HepG2 (cell line): ENCODE data around the gene COX15. TPM values are rescaled to one million over a fixed set of nuclear protein-coding genes. Genes with fewer than 3 reads are reported as not detected.

Experiments
- ATAC-seq: fragments of 200-7000 bp; cut with Tn5 transposase; 3 replicates; pipeline ENCODE4 v1.9.1; 2020; ENCODE audit warnings: mild to moderate bottlenecking, moderate library complexity
- BruUV-seq: library from RNA; stranded (reverse); fragments of 400-500 nt; replicated peaks from 2 replicates; lab custom pipeline; 2021; lab: Mats Ljungman, UMichigan
- CTCF ChIA-PET: fragments of 300-600 bp; formaldehyde crosslinking; extraction: SDS; loops from one replicate; lab custom pipeline; 2021; ENCODE audit warnings: low total read pairs, inconsistent platforms, low intra/inter-chr PET ratio; lab: Yijun Ruan, JAX
- POLR2A ChIA-PET: fragments of 350-600 bp; sonication (Branson Sonifier 250); formaldehyde crosslinking; loops from one replicate; lab custom pipeline; 2020; ENCODE audit warnings: antibody characterized with exemption, inconsistent platforms; lab: Yijun Ruan, JAX
- DNase-seq: peaks from one replicate; pipeline ENCODE4 v3.0.0-alpha.2; 2015; ENCODE audit warnings: low spot score
- FAIRE-seq: peaks from 3 replicates; lab custom pipeline; 2011; peaks lifted over from hg19 to GRCh38; lab: Jason Lieb, UNC
- H2AFZ ChIP-seq: one replicate; pipeline ENCODE4 v1.6.1; 2011; ENCODE audit warnings: low read length, inconsistent platforms
- H3K27ac ChIP-seq: fragments of 300-600 bp; 3 replicates; pipeline ENCODE4 v1.8.0; 2011; ENCODE audit warnings: mixed run types, mild to moderate bottlenecking, mixed read lengths, low read length, inconsistent platforms; ENCODE audit not compliant: insufficient read depth; ENCODE audit errors: extremely low read length
- H3K27me3 ChIP-seq, 2 experiments: fragments of 200-600 bp in 1 of 2; 2 replicates in 1 of 2; 3 replicates in 1 of 2; pipeline versions ENCODE4 v1.6.0 to v1.8.0; 2011; ENCODE audit warnings: low read length in 2 of 2, mild to moderate bottlenecking in 2 of 2, moderate library complexity in 2 of 2, inconsistent platforms in 1 of 2; ENCODE audit not compliant: insufficient read depth in 2 of 2, control insufficient read depth in 1 of 2
- H3K36me3 ChIP-seq, 2 experiments: fragments of 200-600 bp in 1 of 2; replicated peaks in 1 of 2; 2 replicates in 1 of 2; 3 replicates in 1 of 2; pipeline versions ENCODE4 v1.5.1 to v1.8.0; 2011; ENCODE audit warnings: low read length in 2 of 2, inconsistent platforms in 1 of 2; ENCODE audit not compliant: insufficient read depth in 2 of 2, control insufficient read depth in 1 of 2
- H3K4me1 ChIP-seq: 2 replicates; pipeline ENCODE4 v1.5.1; 2012; ENCODE audit warnings: low read length, inconsistent platforms; ENCODE audit not compliant: insufficient read depth
- H3K4me2 ChIP-seq: 2 replicates; pipeline ENCODE4 v1.6.0; 2011; ENCODE audit warnings: low read depth, low read length, inconsistent platforms
- H3K4me3 ChIP-seq, 3 experiments: fragments of 200-600 bp in 1 of 3; sonication (generic), shearing (Covaris generic) in 1 of 3; replicated peaks in 1 of 3; 2 replicates each; pipeline ENCODE4 v1.5.1; 2011 to 2016; ENCODE audit warnings: low read length in 3 of 3, inconsistent platforms in 2 of 3, low read depth in 2 of 3, mild to moderate bottlenecking in 2 of 3, control low read depth in 1 of 3, mixed read lengths in 1 of 3; ENCODE audit not compliant: insufficient read depth in 1 of 3
- H3K79me2 ChIP-seq: one replicate; pipeline ENCODE4 v1.6.1; 2011; ENCODE audit warnings: low read length, inconsistent platforms; ENCODE audit not compliant: insufficient read depth
- H3K9ac ChIP-seq: 2 replicates; pipeline ENCODE4 v1.6.0; 2011; ENCODE audit warnings: mild to moderate bottlenecking, low read depth, low read length, inconsistent platforms; ENCODE audit not compliant: insufficient read depth
- H3K9me3 ChIP-seq: 2 replicates; pipeline ENCODE4 v1.5.1; 2012; ENCODE audit warnings: mild to moderate bottlenecking, low read length
- H4K20me1 ChIP-seq: 2 replicates; pipeline ENCODE4 v1.6.0; 2011; ENCODE audit warnings: inconsistent platforms, mild to moderate bottlenecking, low read length, moderate library complexity; ENCODE audit not compliant: insufficient read depth
- E2F5 ChIP-seq: sonication (generic); formaldehyde crosslinking; conservative IDR thresholded peaks from 2 replicates; pipeline ENCODE4 v1.4.0; 2020; ENCODE audit warnings: missing genetic modification reagents
- FOXK1 ChIP-seq: sonication (generic); formaldehyde crosslinking; IDR thresholded peaks from 2 replicates; pipeline ENCODE4 v1.4.0; 2020; ENCODE audit warnings: low read depth, missing genetic modification reagents, borderline replicate concordance
- GABPA ChIP-seq, 2 experiments: IDR thresholded peaks; 2 replicates each; pipeline ENCODE4 v1.6.1; 2011 to 2016; ENCODE audit warnings: low read depth in 2 of 2, low read length in 1 of 2, missing biosample characterization in 1 of 2, missing genetic modification characterization in 1 of 2
- HMGA1 ChIP-seq: sonication (generic); formaldehyde crosslinking; conservative IDR thresholded peaks from 2 replicates; pipeline ENCODE4 v1.4.0; 2020; ENCODE audit warnings: missing genetic modification reagents
- IRF2 ChIP-seq: IDR thresholded peaks from 2 replicates; pipeline ENCODE4 v1.6.1; 2018; ENCODE audit warnings: missing genetic modification reagents, missing compliant biosample characterization
- NCOA5 ChIP-seq: sonication (generic); formaldehyde crosslinking; IDR thresholded peaks from 2 replicates; pipeline ENCODE4 v1.4.0; 2020; ENCODE audit warnings: missing genetic modification reagents
- PAF1 ChIP-seq: IDR thresholded peaks from 2 replicates; pipeline ENCODE4 v1.6.1; 2016; ENCODE audit warnings: missing genetic modification reagents, missing compliant biosample characterization
- REXO4 ChIP-seq: sonication (generic); formaldehyde crosslinking; IDR thresholded peaks from 2 replicates; pipeline ENCODE4 v1.8.0; 2022; ENCODE audit warnings: missing genetic modification reagents, mild to moderate bottlenecking, borderline replicate concordance
- YEATS4 ChIP-seq: sonication (generic); formaldehyde crosslinking; IDR thresholded peaks from 2 replicates; pipeline ENCODE4 v1.4.0; 2020; ENCODE audit warnings: missing genetic modification reagents, borderline replicate concordance
- ZBTB43 ChIP-seq: sonication (generic); formaldehyde crosslinking; conservative IDR thresholded peaks from 2 replicates; pipeline ENCODE4 v1.4.0; 2020; ENCODE audit warnings: missing genetic modification reagents
- in situ Hi-C: cut with HindIII; loops from 2 replicates; pipeline ENCODE4 v1.10.0; 2017; ENCODE audit warnings: low pct_unique_long_range_greater_than_20kb; ENCODE audit not compliant: extremely low pct_ligation_motif_present
- intact Hi-C: fragments of 100-400 bp; cut with micrococcal nuclease; formaldehyde crosslinking; loops from one replicate; pipeline ENCODE4 v1.10.0; 2022; ENCODE audit not compliant: unreplicated experiment
- polyA plus RNA-seq, 8 experiments: library from polyadenylated mRNA; depleted of rRNA in 3 of 8; stranded (reverse) in 7 of 8; unstranded in 1 of 8; fragments of >200 nt; fragmentation: Illumina TruSeq in 4 of 8; extraction: Trizol in 4 of 8; gene quantifications; 2 replicates each; pipeline versions ENCODE4 v1.2.1 to v1.2.3, GENCODE V29; 2011 to 2016; ENCODE audit warnings: low read depth in 4 of 8, missing spikeins in 1 of 8, mixed read lengths in 1 of 8; ENCODE audit not compliant: insufficient read depth in 1 of 8
- total RNA-seq, 5 experiments: library from RNA; depleted of rRNA; stranded (reverse); fragments of >200 nt; fragmentation: Illumina TruSeq; extraction: Trizol; gene quantifications; 2 replicates each; pipeline ENCODE4 v1.2.3, GENCODE V29; 2016; ENCODE audit warnings: low read depth in 1 of 5

COX15 gene
- total and polyA plus RNA-seq, 2 of the 13 experiments (the other 11 are each of a cell fraction or from before 2014, with no cell fraction given): 19.2 to 44.7 TPM

GRCh38 chr10:99754670-99755069, 22.7 kb upstream of the COX15 start (continued):
- TF ChIP-seq FOXK1 (CRISPR knock-in tag) (no peak), IRF2 (CRISPR knock-in tag) (peak; percentile 28; the same call in 1 of the 2 replicates), ZBTB43 (CRISPR knock-in tag) (peak; percentile 64; the same call in 1 of the 2 replicates)

- in situ Hi-C loops (loop anchor here (5.0 kb wide), 1 partner anchor 37 kb away; no protein-coding TSS in a partner anchor), intact Hi-C loops (no loop called here)
- peaks cover 1 to 58% of the 10 kb centered on the region in 2 experiments; a peak in 3 of 5 replicates for H3K36me3 ChIP-seq
- no peak overlapping the region for H3K9ac ChIP-seq
- BruUV-seq: no TSS peak
- ChIA-PET CTCF (no interaction called here), POLR2A (interaction anchor here (0.9 to 1.6 kb wide), 2 partner anchors 19 to 32 kb away, joined by 4 to 5 read pairs; partner anchors contain the start of genes ABCC2, COX15 and CUTC)
- no peak overlapping the region for H3K4me2 ChIP-seq
- H3K79me2 ChIP-seq: peaks cover 2% of the 10 kb centered on the region
- DNase-seq: no peak
- H3K9me3 ChIP-seq: no peaks in the 10 kb centered on the region
- peaks cover 34% of the 10 kb centered on the region for H3K4me1 ChIP-seq
- TF ChIP-seq HMGA1: no peak
- no peak for TF ChIP-seq YEATS4 (CRISPR knock-in tag)
- no peak for TF ChIP-seq GABPA (IDR thresholded peaks at IDR 0.05; ENCODE audit: low read depth, low read length)
- TF ChIP-seq GABPA (CRISPR knock-in tag; IDR thresholded peaks at IDR 0.05; ENCODE audit: low read depth): no peak
- no peak for TF ChIP-seq PAF1
- TF ChIP-seq NCOA5 (CRISPR knock-in tag): no peak
- TF ChIP-seq REXO4 (CRISPR knock-in tag): no peak
- no peak for TF ChIP-seq E2F5 (CRISPR knock-in tag)
- no peak overlapping the region for H3K27ac ChIP-seq
- H3K27me3 ChIP-seq: no peaks in the 10 kb centered on the region
- no peak overlapping the region for H2AFZ ChIP-seq
- no peak for ATAC-seq
- H3K4me3 ChIP-seq: no peak overlapping the region
- H4K20me1 ChIP-seq: no peaks in the 10 kb centered on the region
- FAIRE-seq: no peak
Measured at GRCh38 chr10:99750641-99751040, 18.7 kb upstream of the COX15 start.
